Stimulated activated CD4-positive, alpha-beta T cell treated with anti-CD3 and anti-CD28 coated beads, Interleukin-15, amount 100 ng/mL, for 1 hour (primary cell): ENCODE measurements around the gene ST3GAL4.
A peak's percentile ranks its signal among the peaks of the same experiment; 100 is the strongest.

ENCODE experiments used
- DNase-seq, 2 donors: peaks; one replicate each; pipeline ENCODE4 v3.0.0-alpha.2; 2020; ENCODE audit warnings: low read depth in 1 of 2, low spot score in 1 of 2

The ST3GAL4 gene

DNA sequence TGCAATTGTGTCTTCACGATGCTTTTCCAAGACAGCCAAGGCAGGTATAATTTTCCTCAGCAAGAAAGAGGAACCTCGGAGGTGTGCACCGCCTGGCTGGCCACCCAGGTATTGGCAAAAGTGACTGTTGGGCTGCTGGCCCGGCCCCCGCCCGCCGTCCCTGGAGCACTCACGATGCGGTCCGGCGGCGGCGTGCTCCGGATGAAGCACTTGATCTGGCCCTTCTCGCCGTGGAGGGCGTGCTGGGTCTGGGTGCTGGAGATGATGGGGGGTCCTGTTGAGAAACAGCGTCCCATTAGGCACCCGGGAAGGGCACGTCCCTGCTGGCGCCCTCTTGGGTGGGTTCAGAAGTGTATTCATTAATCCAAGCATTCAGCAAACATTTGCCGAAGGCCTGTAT, 84.8 kb downstream of the ST3GAL4 start:
- DNase-seq: no peak

DNA sequence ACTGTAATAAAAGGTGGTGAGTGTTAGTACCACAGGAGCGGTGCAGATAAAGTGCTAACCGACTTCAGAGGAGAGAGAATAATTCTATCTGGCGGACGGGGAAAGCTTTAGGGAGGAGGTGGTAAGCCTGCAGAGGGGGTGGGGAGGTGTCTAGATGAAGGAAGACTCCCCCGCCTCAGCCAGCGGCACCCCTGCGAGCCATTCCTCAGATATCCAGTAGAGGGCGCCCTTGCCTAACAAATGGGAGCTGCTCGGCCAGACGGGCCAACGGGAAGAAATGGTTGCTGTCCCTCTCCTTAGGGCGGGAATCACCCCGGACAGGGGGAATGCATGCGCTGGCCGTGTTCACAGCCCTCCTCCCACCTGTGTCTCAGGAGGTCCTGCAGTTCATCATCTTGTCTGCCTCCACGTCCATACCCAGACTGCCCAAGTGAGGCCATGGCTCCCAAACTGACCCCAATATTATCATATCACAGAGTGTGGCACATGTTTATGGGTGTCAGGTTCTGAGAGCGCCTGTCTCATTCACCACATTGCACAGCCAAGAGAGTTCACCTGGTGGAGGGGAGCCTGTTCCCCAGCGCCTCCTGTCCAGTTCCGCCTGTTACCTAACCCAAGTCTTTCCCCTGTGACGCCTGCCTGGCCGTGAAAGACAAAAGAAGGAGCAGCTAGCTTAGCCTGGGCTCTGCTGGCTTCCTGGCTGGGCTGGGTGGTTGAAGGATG, 85.5 kb downstream of the ST3GAL4 start:
- DNase-seq: peak; percentile 48 to 51

DNA sequence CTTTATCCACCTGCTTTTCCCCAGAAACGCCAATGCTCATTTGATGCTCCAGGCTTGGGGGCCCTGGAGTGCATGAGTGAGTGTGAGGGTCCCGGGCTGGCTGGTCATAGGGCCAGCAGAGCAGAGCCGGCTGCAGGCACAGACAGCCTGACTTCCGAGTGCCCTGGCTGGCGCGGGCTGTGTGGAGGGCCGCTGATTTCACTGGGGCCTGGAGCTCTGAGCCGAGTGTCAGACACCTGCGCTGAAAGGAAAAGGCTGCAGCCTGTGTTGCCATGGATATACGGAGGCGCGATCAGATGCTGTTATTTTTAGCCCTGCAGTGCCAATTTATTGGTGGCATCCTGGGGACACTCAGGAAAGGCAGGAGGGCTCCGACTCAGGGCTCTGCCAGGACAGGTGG, 87.6 kb downstream of the ST3GAL4 start:
- no peak for DNase-seq

DNA sequence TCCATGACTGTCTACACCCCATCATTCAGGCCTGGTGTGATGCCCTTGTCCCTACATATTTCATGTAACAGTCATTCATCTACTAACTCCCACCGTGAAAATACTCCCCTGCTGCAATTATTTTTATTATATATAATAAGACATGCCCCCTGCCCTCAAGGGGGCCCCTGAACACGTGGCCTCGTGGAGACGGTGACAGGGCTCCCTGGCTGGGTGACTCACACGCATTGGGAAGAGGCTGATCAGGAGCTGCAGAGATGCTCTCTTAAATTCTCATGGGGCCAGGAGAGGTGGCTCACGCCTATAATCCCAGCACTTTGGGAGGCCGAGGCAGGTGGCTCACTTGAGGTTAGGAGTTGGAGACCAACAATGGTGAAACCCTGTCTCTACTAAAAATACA, 88.6 kb downstream of the ST3GAL4 start:
- DNase-seq: no peak

DNA sequence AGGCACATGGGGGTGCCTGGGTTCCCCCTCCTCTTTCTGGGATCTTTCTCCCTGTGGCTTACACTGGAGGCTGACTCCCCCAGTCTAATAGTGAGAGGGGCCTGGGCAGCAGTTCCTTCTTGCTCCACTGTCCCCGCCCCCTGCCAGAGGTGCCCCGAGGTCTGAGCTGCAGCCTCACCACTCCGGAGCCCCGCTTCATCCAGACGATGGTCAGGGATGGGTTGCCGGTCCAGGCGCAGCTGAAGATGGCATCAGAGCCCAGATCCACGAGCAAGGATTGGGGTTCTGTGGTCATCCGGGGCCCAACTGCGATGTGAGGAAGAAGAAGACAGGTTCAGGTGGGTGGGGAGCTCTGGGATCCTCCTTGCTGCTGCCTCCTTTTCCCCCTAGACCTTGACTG, 91.1 kb downstream of the ST3GAL4 start:
- DNase-seq: no peak

DNA sequence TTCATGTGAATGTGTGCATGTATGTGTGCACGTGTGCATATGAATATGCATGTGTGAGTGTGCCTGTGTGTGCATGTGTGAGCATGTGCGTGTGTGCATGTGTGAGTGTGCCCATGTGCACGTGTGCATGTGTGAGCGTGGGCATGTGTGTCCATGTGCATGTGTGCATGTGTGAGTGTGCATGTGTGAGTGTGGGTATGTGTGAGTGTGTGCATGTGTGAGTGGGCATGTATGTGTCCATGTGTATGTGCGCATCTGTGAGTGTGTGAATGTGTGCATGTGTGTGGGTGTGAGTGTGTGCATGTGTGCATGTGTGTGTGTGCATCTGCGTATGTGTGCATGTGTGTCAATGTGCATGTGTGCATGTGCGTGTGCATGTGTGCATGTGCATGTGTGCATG, 94.7 kb downstream of the ST3GAL4 start:
- no peak for DNase-seq

DNA sequence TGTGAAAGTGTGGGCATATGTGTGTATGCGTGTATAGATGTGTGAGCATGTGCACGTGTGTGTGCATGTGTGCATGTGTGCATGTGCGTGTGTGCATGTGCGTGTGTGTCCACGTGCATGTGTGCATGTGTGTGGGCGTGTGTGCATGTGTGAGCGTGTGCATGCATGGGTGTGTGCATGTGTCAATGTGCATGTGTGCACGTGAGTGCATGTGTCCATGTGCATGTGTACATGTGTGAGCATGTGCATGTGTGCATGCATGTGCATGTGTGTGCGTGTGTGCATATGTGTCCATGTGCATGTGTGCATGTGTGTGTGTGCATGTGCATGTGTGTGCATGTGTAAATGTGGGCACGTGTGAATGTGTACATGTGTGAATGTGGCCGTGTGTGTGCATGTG, 95.3 kb downstream of the ST3GAL4 start:
- no peak for DNase-seq

DNA sequence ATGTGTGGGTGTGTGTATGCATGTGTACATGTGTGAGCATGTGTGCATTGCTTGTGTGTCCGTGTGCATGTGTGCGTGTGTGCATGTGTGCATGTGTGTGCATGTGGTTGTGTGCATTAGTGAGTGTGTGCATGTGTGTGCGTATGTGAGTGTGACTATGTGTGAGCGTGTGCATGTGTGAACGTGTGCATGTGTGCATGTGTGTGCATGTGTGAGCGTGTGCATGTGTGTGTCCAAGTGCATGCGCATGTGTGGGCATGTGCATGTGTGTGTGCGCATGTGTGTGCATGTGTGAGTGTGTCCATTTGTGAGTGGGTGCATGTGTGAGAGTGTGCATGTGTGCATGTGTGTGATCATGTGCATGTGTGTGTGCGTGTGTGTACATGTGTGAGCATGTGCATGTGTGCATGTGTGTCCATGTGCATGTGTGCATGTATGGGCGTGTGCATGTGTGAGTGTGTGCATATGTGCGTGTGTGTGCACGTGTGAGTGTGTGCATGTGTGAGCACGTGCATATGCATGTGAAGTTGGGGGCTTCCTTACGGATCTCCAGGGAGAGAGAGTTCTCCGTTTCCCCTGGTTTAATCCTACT, 95.8 kb downstream of the ST3GAL4 start:
- no peak for DNase-seq

DNA sequence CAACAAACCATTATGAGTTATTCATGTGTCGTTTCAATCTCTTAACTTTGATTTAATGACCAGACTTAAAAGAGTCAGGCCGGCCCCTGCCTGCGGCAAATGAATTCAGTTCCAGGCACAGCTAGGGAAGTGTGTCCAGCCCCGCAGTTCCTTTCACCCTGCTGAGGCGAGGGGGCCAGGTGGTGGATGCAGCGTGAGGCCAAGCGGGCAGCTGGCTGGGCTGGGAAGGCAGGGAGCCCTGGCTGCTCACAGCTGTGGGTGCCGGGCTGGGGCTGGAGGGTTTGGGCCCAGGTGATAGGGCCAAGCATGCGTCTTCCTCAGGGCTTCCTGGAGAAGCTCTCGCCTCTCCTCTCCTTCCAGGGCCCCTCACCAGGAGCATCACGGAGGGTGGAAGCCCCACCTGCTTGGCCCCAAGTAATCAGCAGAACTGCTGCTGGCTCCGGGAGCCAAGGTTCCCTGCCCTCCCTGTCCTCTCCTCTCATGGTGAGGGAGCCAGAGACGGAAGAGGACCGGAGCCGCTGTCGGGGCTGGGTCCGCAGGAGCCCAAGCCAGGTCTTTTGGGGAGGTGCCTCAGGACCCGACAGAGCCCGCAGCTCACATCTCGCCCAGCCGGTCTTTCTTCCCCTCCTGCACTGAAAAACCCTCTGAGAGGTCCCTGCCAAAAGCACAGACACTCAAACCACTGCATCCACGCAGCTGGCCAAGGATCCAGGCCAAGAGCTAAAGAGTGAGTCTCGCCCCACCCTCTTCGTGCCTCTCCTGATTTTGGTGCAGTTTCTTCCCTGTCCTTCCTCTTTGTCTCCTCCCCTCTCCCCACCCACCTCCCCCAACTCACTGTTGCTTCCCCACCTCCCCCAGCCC, 97.0 kb downstream of the ST3GAL4 start:
- DNase-seq: no peak

DNA sequence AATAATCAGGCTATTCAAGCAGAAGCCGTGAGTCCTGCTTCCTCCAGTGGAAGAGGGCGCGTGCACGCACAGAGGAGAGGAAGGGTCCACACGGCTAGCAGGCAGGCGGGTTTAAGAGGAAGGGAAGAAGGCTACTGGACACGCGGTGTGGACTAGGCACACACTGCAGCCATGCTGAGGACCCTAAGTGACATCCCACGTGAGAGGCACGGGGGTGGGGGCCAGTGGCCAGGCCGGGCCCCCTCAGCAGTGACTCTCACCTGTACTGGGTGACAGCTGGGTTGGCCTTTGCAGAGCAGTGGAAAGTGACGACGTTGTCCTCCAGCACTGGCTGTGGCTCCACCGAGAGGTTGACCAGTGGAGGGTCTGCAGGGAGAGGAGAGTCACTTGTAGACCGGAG, 100.6 kb downstream of the ST3GAL4 start:
- no peak for DNase-seq

DNA sequence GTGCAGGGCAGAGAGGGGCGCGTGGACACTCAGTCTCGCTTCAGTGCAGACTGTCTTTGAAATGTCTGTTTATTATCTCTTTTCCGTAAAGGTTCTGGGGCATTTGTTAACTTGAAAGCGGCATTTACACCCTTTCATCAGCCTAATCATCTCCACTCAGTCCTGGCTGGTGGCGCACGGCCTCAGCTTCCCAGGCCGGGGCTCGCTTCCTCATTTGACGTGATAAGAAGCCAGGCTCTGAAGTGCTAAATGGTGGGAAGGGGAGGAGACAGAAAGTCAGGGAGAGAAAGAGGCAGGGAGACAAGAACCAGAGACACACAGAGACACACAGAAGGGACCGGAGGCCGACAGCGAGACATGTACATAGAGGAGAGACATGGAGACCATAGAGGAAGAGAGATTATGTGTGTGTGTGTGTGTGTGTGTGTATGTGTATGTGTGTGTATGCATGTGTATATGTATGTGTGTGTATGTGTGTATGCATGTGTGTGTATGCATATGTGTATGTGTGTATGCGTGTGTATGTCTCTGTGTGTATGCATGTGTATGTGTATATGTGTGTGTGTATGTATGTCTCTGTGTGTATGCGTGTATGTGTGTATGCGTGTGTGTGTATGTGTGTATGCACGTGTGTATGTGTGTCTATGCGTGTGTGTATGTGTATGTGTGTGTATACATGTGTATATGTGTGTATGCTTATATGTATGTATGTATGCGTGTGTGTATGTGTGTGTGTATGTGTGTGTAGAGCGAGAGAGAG, 101.5 kb downstream of the ST3GAL4 start:
- DNase-seq: no peak

DNA sequence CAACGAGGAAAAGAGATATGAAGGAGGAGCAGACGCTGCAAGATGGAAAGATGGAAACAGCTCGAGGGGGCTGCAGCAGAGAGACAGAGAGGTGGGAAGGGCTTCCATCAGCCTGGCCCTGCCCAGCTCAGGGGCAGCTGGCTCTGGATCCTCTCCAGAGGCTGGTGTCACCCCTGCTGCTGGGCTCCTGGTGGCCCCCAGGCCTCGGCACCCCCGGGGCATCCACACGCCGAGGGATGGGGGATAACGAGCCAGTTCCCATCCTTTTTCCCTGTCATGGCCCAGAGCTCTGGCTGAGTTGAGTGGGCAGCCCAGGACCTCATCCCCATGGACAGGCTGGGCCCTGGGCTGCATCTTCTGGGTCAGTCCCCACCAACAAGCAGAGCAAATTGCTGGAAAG, 102.3 kb downstream of the ST3GAL4 start:
- DNase-seq: no peak

DNA sequence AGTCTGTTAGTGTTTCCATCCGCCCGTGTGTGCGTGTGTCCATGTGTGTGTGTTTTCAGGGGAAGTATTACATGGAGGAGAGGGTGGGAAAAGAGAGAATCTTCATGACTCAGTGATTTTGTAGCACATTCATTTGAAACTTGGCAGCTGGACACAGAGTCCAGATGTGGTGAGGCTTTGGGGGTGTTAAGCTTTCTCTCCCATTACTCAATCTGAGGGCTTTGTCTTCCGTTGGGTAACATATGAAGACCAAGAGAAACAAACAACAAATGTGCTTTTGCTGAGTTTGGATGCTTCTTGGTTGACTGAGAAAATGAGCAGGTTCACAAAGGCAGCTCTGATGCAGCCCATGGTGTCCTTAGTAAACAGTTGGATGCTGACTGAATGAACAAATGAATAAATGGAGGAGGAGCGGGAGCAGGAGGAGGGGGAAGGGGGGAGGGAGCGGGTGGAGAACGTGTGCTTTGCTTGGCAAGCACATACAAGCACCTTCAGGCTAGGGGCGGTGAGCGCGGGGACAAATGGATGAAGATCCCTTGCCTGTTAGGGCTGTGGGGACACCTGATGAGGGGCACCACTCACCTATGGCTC, 104.3 kb downstream of the ST3GAL4 start:
- no peak for DNase-seq

DNA sequence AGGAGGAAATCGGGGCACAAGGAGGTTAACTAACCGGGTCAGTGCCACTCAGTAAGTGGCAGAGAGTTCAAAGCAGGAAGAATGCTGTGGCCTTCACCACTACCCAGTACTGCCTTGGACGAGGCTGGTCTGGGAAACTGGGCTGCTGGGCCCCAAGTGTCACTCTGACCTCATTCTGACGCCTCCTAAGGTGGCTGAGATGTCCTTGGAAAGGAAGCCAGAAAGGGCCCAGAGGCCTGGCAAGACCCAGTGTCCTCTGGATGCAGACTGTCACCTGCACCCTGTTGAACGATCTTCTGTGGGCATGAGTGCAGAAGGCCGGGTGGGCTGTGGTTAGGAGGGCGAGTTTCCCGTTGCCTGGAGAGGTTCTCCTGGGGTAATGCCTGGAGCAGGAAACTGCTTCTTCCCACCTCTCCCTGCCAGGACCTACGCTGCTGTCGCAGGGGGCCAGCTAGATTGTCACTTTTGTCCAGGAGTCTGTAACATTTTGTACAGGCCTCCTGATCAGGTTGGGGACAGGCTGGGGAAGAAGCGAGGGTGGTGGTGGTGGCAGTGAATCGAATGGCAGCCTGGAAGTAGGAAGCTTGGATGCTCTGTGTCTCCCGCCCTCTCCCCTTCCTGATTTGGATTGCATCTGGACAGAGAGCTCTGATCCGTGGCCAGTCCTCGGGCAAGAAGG, 105.1 kb downstream of the ST3GAL4 start:
- DNase-seq: no peak

DNA sequence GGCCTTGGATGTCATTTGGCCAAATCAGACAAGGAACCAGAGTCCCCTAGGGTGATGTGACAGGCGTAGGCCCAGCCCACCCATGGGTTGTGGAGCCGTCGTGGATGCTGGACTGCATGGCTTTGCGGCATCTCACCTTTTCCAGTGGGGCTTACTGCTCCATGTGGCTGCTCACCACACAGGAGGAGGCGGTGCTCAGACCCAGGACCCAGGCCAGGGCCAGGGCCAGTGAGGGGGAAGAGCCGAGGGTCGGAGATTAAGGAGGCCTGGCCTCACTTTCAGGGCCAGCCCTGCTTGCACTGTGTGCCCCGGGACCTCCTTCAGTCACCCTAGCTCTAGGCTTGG, 105.6 kb downstream of the ST3GAL4 start:
- no peak for DNase-seq

DNA sequence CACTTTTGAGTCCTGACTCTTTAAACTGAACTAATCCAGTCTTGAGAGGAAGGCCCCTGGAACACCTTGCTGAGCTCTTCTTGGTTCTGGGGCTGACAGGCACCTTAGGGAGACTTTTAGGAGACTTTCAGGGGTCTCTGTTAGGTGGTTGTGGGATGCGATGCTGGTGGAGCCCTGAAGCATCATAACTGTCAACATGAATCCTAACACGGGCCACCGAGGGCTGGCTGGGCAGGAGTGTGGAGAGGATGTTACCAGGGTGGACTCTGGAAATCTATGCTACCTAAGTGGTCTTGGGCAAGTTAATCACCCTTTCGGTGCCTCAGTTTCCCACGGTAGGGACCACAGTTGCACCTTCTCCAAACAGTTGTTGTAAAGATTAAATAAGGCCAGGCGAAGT, 106.5 kb downstream of the ST3GAL4 start:
- no peak for DNase-seq

DNA sequence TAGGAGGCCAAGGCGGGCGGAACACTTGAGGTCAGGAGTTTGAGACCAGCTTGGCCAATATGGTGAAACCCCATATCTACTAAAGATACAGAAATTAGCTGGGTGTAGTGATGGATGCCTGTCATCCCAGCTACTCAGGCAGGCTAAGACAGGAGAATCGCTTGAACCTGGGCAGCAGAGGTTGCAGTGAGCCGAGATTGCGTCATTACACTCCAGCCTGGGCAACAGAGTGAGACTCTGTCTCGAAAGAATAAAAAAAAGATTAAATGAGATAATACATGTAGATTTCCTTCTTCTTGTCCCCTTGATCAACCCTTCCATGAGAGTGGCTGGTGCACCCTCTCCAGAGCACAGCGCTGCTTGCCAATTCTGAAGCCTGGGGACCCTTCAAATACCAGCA, 106.9 kb downstream of the ST3GAL4 start:
- DNase-seq: no peak
